ENCODE results near the gene RNF138. TPM values are rescaled to one million over a fixed set of nuclear protein-coding genes. Genes with fewer than 3 reads are reported as not detected.

RNF138 gene
- total RNA-seq, 6 donors from 2014 or later, result 17.8 to 34.5 (median 25.5) TPM

GRCh38 chr18:32091325-32091723 lies 350 bp upstream of the RNF138 start:
- H3K36me3 ChIP-seq, result no peaks in the 10 kb centered on the region
- H3K4me3 ChIP-seq, result peak overlapping the region; percentile 51 to 97 (median 95)
- peak overlapping the region; percentile 96 to 100 (median 100) for H3K27ac ChIP-seq
- H3K27me3 ChIP-seq, result no peaks in the 10 kb centered on the region
- TF ChIP-seq POLR2A (IDR thresholded peaks at IDR 0.05), result no peak
- no peak for TF ChIP-seq POLR2AphosphoS5 (IDR thresholded peaks at IDR 0.05)
- no peak for TF ChIP-seq CTCF (IDR thresholded peaks at IDR 0.05)
- TF ChIP-seq EP300 (IDR thresholded peaks at IDR 0.05), result no peak
- ATAC-seq (ENCODE audit: low FRiP score in 2 of 2) (no peak), DNase-seq (no peak)
- 31 to 39% methylated on average over 7 of the region's 7 CpGs for WGBS, 2 donors
- peaks cover 11 to 29% (median 20%) of the 10 kb centered on the region in 4 donors for H3K4me1 ChIP-seq
- no peaks in the 10 kb centered on the region for H3K9me3 ChIP-seq

GRCh38 chr18:32092422-32093101 lies 888 bp downstream of the RNF138 start:
- peak overlapping the region; percentile 62 to 97 (median 95) for H3K4me3 ChIP-seq
- 1 to 6% methylated on average over 13 to 24 of the region's 77 CpGs for WGBS, 2 donors
- peak; percentile 99 to 100 for ATAC-seq (ENCODE audit: low FRiP score in 2 of 2)
- no peaks in the 10 kb centered on the region for H3K9me3 ChIP-seq
- H3K36me3 ChIP-seq, result no peaks in the 10 kb centered on the region
- H3K27me3 ChIP-seq, result no peaks in the 10 kb centered on the region
- peak overlapping the region; percentile 96 to 100 (median 100) for H3K27ac ChIP-seq
- DNase-seq, result peak; percentile 99 to 100
- TF ChIP-seq POLR2AphosphoS5 (IDR thresholded peaks at IDR 0.05) (peak; percentile 83 to 93), EP300 (IDR thresholded peaks at IDR 0.05) (no peak), POLR2A (IDR thresholded peaks at IDR 0.05) (peak in 2 of 4 donors; percentile 65), CTCF (IDR thresholded peaks at IDR 0.05) (peak in 1 of 6 experiments; percentile 15)
- peaks cover 23 to 30% (median 25%) of the 10 kb centered on the region in 4 donors for H3K4me1 ChIP-seq

- peak; percentile 9 to 48 for ATAC-seq (ENCODE audit: low FRiP score in 2 of 2)
- TF ChIP-seq CTCF (IDR thresholded peaks at IDR 0.05) (no peak), EP300 (IDR thresholded peaks at IDR 0.05) (no peak), POLR2AphosphoS5 (IDR thresholded peaks at IDR 0.05) (peak in 1 of 2 donors; percentile 10), POLR2A (IDR thresholded peaks at IDR 0.05) (no peak)
Observed at GRCh38 chr18:32093102-32093511, 1.4 kb downstream of the RNF138 start.

GRCh38 chr18:32093523-32093922 lies 1.8 kb downstream of the RNF138 start:
- 8 to 9% methylated on average over 7 of the region's 7 CpGs for WGBS, 2 donors
- H3K9me3 ChIP-seq, result no peaks in the 10 kb centered on the region
- H3K27me3 ChIP-seq, result no peaks in the 10 kb centered on the region
- peak overlapping the region; percentile 96 to 100 (median 100) for H3K27ac ChIP-seq
- DNase-seq (no peak), ATAC-seq (ENCODE audit: low FRiP score in 2 of 2) (no peak)
- no peaks in the 10 kb centered on the region for H3K36me3 ChIP-seq
- peaks cover 23 to 30% (median 25%) of the 10 kb centered on the region in 4 donors for H3K4me1 ChIP-seq
- H3K4me3 ChIP-seq, result peak overlapping the region; percentile 62 to 97 (median 95)
- no peak for TF ChIP-seq EP300 (IDR thresholded peaks at IDR 0.05)
- no peak for TF ChIP-seq CTCF (IDR thresholded peaks at IDR 0.05)
- TF ChIP-seq POLR2A (IDR thresholded peaks at IDR 0.05), result no peak
- TF ChIP-seq POLR2AphosphoS5 (IDR thresholded peaks at IDR 0.05), result no peak

More at GRCh38 chr18:32093102-32093511, 1.4 kb downstream of the RNF138 start:
- 0% methylated on average over 18 to 32 of the region's 32 CpGs for whole genome bisulfite sequencing, 2 donors
- Histone ChIP-seq H3K27ac (peak overlapping the region; percentile 96 to 100 (median 100)), H3K9me3 (no peaks in the 10 kb centered on the region), H3K27me3 (no peaks in the 10 kb centered on the region), H3K36me3 (no peaks in the 10 kb centered on the region), H3K4me3 (peak overlapping the region; percentile 62 to 97 (median 95)), H3K4me1 (peaks cover 23 to 30% (median 25%) of the 10 kb centered on the region in 4 donors)
- peak; percentile 67 to 92 for DNase-seq

All from upper lobe of left lung (tissue), 6 donors.